ENCODE data around the gene ANAPC5. TPM values are rescaled to one million over a fixed set of nuclear protein-coding genes. Genes with fewer than 3 reads are reported as not detected.

The ANAPC5 gene
- total and polyA plus RNA-seq, 2 donors (not counting 1 experiment from before 2014, with no cell fraction given), result 113 to 149 TPM

DNA sequence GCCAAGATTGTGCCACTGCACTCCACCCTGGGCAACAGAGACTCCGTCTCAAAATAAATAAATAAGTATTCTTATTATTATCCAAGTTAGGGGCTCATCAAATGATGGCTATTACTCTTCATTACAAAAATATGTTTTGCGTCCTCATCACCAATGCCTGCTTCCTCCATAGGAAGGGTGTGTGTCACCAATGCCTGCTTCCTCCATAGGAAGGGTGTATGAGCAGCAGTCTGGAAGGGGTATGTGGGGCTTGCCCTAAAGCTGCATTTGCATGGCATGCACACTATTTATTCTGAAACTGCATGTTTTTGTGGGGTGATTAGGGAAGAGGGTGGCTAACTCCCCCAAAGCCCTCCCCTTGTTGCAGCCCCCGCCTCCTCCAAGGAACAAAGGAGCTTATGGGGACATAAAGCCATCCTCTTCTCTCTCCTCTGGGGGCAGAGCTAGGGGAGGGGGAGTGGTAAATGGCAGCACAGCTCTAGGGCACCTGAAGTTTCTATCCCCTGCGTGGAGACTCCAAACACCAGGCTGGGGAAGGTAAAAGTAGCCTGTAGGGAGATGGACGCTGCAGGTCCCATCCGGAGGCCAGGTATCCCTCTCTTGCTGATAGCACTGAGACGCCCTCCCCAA, 57.0 kb downstream of the ANAPC5 start:
- H3K27ac ChIP-seq (ENCODE audit: insufficient read depth, low read length), result peak overlapping the region; percentile 77
- no peaks in the 10 kb centered on the region for H4K20me1 ChIP-seq (ENCODE audit: control insufficient read depth, extremely low read depth, insufficient read depth, low read length)
- peak overlapping the region; percentile 75 to 90 (median 86) for H3K4me3 ChIP-seq (replicated peaks in 1 of 4; ENCODE audit: control extremely low read depth in 1 of 4, insufficient read depth in 1 of 4, low read depth in 3 of 4, low read length in 4 of 4)
- H3K79me2 ChIP-seq (ENCODE audit: control insufficient read depth, insufficient read depth, low read length), result peaks cover 14% of the 10 kb centered on the region
- peaks cover 4% of the 10 kb centered on the region for H3K4me1 ChIP-seq (ENCODE audit: control insufficient read depth, extremely low read depth, insufficient read depth, low read length)
- H3K9ac ChIP-seq (ENCODE audit: insufficient read depth, low read length), result no peak overlapping the region
- no peaks in the 10 kb centered on the region for H3K27me3 ChIP-seq (ENCODE audit: control insufficient read depth, insufficient read depth, low read length)
- TF ChIP-seq, protein P1, sequence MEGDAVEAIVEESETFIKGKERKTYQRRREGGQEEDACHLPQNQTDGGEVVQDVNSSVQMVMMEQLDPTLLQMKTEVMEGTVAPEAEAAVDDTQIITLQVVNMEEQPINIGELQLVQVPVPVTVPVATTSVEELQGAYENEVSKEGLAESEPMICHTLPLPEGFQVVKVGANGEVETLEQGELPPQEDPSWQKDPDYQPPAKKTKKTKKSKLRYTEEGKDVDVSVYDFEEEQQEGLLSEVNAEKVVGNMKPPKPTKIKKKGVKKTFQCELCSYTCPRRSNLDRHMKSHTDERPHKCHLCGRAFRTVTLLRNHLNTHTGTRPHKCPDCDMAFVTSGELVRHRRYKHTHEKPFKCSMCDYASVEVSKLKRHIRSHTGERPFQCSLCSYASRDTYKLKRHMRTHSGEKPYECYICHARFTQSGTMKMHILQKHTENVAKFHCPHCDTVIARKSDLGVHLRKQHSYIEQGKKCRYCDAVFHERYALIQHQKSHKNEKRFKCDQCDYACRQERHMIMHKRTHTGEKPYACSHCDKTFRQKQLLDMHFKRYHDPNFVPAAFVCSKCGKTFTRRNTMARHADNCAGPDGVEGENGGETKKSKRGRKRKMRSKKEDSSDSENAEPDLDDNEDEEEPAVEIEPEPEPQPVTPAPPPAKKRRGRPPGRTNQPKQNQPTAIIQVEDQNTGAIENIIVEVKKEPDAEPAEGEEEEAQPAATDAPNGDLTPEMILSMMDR (conservative IDR thresholded peaks at IDR 0.05 in 1 of 2, IDR thresholded peaks at IDR 0.05 in 1 of 2; ENCODE audit: low read depth in 1 of 2, low read length in 2 of 2), result no peak
- no peak for TF ChIP-seq EZH2 (IDR thresholded peaks at IDR 0.05; ENCODE audit: low read length, missing control alignments)
- peak overlapping the region; percentile 93 for H3K4me2 ChIP-seq (ENCODE audit: extremely low read depth, insufficient read depth, low read length)
- peaks cover 1% of the 10 kb centered on the region for H3K36me3 ChIP-seq (ENCODE audit: control insufficient read depth, insufficient read depth, low read length)
- no peaks in the 10 kb centered on the region for H3K9me3 ChIP-seq (ENCODE audit: control insufficient read depth, insufficient read depth, low read depth, low read length)
- DNase-seq (ENCODE audit: low read depth in 2 of 2), result no peak
- no peak overlapping the region for H2AFZ ChIP-seq (ENCODE audit: low read length)

DNA sequence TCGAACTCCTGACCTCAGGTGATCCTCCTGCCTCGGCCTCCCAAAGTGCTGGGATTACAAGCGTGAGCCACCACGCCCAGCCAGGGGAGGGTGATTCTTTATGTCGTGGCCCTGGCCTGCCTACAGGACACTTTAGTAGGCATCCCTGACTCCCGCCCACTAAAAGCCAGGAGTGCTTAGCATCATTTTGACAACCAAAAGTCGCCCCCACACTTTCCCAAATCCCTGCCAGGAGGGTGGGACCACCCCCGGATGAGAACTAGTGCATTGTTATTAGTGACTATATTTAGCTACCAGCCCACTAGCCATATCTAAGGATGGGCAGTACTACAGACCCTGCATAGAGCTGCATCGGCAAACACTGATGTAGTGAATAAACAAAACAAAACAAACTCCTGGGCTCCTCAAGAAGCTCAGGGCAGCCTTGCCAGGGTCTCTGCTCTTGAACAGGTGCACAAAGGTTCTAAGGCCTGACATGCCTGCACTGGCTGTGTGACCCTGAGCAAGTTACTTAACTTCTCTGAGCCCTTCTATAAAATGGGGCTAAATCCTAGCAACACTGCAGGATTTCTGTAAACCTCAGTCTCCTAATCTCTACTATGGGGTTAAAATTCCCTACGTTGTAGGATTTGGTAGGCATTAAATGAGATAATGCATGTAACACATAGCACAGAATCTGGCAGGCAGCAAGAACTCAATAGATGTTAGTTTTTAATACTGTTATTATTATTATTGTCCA, 57.9 kb downstream of the ANAPC5 start:
- Histone ChIP-seq H4K20me1 (ENCODE audit: control insufficient read depth, extremely low read depth, insufficient read depth, low read length) (no peaks in the 10 kb centered on the region), H3K36me3 (ENCODE audit: control insufficient read depth, insufficient read depth, low read length) (peaks cover 1% of the 10 kb centered on the region), H3K4me1 (ENCODE audit: control insufficient read depth, extremely low read depth, insufficient read depth, low read length) (peaks cover 4% of the 10 kb centered on the region), H3K4me2 (ENCODE audit: extremely low read depth, insufficient read depth, low read length) (no peak overlapping the region), H2AFZ (ENCODE audit: low read length) (no peak overlapping the region), H3K27me3 (ENCODE audit: control insufficient read depth, insufficient read depth, low read length) (no peaks in the 10 kb centered on the region), H3K79me2 (ENCODE audit: control insufficient read depth, insufficient read depth, low read length) (peaks cover 14% of the 10 kb centered on the region), H3K9ac (ENCODE audit: insufficient read depth, low read length) (no peak overlapping the region), H3K9me3 (ENCODE audit: control insufficient read depth, insufficient read depth, low read depth, low read length) (no peaks in the 10 kb centered on the region), H3K4me3 (replicated peaks in 1 of 4; ENCODE audit: control extremely low read depth in 1 of 4, insufficient read depth in 1 of 4, low read depth in 3 of 4, low read length in 4 of 4) (no peak overlapping the region), H3K27ac (ENCODE audit: insufficient read depth, low read length) (no peak overlapping the region)
- no peak for TF ChIP-seq EZH2 (IDR thresholded peaks at IDR 0.05; ENCODE audit: low read length, missing control alignments)
- TF ChIP-seq, protein P1 (conservative IDR thresholded peaks at IDR 0.05 in 1 of 2, IDR thresholded peaks at IDR 0.05 in 1 of 2; ENCODE audit: low read depth in 1 of 2, low read length in 2 of 2), result no peak
- no peak for DNase-seq (ENCODE audit: low read depth in 2 of 2)

DNA sequence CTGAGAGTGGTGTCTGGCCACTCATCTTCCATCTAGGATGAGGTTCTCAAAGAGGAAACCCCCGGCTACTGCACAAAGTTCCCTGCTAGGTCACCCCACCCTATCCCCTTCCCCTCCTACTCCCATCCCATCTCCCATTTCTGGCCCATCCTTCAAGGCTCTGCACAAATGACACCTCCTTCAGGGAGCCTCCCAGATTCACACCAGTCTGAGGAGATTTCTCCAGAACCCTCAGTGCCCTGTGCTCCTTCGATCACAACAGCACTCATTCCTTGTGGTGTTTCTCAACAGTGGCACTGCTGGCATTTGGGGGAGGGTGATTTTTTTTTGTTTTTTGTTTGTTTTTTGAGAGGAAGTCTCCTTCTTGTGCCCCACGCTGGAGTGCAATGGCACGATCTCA, 58.6 kb downstream of the ANAPC5 start:
- Histone ChIP-seq H3K9me3 (ENCODE audit: control insufficient read depth, insufficient read depth, low read depth, low read length) (no peaks in the 10 kb centered on the region), H3K4me3 (replicated peaks in 1 of 4; ENCODE audit: control extremely low read depth in 1 of 4, insufficient read depth in 1 of 4, low read depth in 3 of 4, low read length in 4 of 4) (no peak overlapping the region), H3K79me2 (ENCODE audit: control insufficient read depth, insufficient read depth, low read length) (peaks cover 14% of the 10 kb centered on the region), H3K4me2 (ENCODE audit: extremely low read depth, insufficient read depth, low read length) (no peak overlapping the region), H3K4me1 (ENCODE audit: control insufficient read depth, extremely low read depth, insufficient read depth, low read length) (peaks cover 4% of the 10 kb centered on the region), H3K27ac (ENCODE audit: insufficient read depth, low read length) (no peak overlapping the region), H4K20me1 (ENCODE audit: control insufficient read depth, extremely low read depth, insufficient read depth, low read length) (no peaks in the 10 kb centered on the region), H2AFZ (ENCODE audit: low read length) (no peak overlapping the region), H3K36me3 (ENCODE audit: control insufficient read depth, insufficient read depth, low read length) (peaks cover 1% of the 10 kb centered on the region), H3K9ac (ENCODE audit: insufficient read depth, low read length) (no peak overlapping the region), H3K27me3 (ENCODE audit: control insufficient read depth, insufficient read depth, low read length) (no peaks in the 10 kb centered on the region)
- TF ChIP-seq, protein P1 (conservative IDR thresholded peaks at IDR 0.05 in 1 of 2, IDR thresholded peaks at IDR 0.05 in 1 of 2; ENCODE audit: low read depth in 1 of 2, low read length in 2 of 2), result no peak
- no peak for TF ChIP-seq EZH2 (IDR thresholded peaks at IDR 0.05; ENCODE audit: low read length, missing control alignments)
- DNase-seq (ENCODE audit: low read depth in 2 of 2), result no peak
